DMS53 treated with DMSO at 0.1 percent for 48 hours (cell line): ENCODE measurements around the gene GSE1.
A peak's percentile ranks its signal among the peaks of the same experiment; 100 is the strongest.
"Not testable (repeated sequence)": the region's sequence is repeated elsewhere in the genome, so short reads cannot be mapped to it uniquely, and the experiment has no call there.

Experiments
- DNase-seq: peaks from one replicate; lab custom pipeline; 2025; ENCODE audit not compliant: unreplicated experiment; lab: John Stamatoyannopoulos, UW

Gene GSE1

GRCh38 chr16:85589688-85590505 is 23.2 kb upstream of the GSE1 start:
- no peak for DNase-seq

GRCh38 chr16:85590506-85590832 is 22.7 kb upstream of the GSE1 start:
- no peak for DNase-seq

GRCh38 chr16:85591381-85591780 is 21.7 kb upstream of the GSE1 start:
- DNase-seq = no peak

DNA sequence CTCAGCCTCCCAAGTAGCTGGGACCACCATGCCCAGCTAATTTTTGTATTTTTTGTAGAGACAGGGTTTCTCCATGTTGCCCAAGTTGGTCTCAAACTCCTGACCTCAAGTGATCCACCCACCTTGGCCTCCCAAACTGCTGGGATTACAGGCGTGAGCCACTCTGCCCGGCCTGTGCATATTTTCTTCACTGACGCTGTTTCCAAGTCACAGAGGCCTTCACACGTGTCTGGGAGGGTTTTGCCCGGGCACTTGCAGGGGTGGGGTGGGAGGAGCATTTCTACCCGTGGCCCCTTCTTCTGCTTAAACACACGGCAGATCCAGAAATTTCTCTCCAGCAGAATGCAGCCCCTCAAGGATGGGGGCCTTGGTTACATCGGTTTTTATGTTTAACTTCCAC is 20.8 kb upstream of the GSE1 start:
- DNase-seq = not testable (repeated sequence)

- DNase-seq = no peak
Observed at GRCh38 chr16:85592700-85593493, 20.2 kb upstream of the GSE1 start.

GRCh38 chr16:85593494-85594221 is 19.5 kb upstream of the GSE1 start:
- no peak for DNase-seq

- no peak for DNase-seq
Observed at GRCh38 chr16:85594273-85594977, 18.7 kb upstream of the GSE1 start.

GRCh38 chr16:85594978-85595661 is 18.0 kb upstream of the GSE1 start:
- no peak for DNase-seq

GRCh38 chr16:85595812-85596502 is 17.2 kb upstream of the GSE1 start:
- DNase-seq = no peak

DNA sequence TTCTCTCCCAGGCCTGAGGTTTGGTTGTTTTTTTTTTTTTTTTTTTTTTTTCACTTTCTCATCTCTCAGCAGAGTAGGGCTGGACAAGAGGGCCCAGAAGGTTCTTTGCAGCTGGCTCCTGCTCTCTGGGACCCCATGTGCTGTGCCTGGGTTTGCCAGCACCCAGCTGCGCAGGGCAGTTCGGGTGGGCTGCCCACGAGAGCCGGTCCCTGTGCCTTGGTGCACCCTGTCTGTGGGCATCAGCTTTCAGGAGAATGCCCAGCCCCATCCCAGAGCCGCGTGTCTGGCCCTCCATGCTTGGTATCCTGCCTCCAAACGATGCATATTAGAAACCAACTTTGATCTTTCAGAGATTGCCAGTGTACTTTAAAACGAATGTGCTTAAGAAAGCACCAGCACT is 15.0 kb upstream of the GSE1 start:
- DNase-seq = no peak

- no peak for DNase-seq
Observed at GRCh38 chr16:85600078-85600477, 13.0 kb upstream of the GSE1 start.

DNA sequence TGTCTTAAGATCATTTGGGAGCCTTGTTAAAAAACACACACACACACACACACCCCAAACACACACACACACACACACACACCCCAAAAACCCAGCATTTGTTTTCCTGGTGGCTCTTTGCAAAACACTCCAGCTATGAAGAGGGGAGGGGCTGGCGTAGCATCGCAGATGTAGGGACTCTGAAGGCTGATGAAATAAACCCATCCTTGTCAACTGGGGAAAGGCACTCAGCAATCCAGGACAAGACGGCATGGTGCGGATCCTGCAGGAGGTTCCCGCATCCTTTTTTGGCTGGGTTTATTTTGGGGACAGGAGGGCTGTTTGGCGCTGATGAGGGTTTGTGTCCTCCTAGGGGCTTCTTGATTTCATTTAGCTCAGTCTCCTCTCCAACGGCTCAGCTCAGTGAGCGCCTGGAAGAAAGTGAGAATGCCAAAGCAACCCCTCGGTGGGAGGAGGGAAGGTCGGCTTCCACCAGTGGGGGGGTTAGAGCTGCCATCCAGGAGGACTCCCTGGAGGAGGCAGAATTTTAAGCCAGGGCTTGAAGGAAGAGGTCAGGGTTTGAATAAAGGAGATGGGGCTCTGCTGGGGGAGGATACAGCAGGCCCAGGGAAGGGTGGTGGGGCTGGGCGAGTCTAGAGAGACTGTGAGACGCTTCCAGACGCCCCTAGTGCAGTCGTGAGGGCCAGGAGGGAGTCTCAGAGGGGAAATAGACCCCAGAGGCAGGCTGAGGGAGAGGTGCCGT is 12.4 kb upstream of the GSE1 start:
- DNase-seq = no peak

DNA sequence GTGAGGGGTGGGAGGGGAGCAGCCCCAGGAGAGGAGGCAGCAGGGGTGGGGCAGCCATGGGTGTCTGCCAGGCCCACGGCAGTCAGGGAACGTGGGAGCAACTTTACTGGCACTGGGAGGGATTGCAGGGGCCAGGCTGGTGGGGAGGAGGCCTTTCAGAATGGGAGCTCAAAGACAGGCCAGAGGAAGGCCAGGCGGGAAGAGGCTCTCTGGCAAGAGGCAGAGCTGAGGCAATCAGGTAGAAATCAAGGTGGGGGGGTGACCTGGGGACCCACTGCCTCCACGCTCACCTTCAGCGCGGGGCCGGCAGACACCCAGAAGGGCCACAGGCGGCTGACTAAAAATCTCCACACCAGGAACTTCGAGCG is 11.9 kb upstream of the GSE1 start:
- DNase-seq = no peak

DNA sequence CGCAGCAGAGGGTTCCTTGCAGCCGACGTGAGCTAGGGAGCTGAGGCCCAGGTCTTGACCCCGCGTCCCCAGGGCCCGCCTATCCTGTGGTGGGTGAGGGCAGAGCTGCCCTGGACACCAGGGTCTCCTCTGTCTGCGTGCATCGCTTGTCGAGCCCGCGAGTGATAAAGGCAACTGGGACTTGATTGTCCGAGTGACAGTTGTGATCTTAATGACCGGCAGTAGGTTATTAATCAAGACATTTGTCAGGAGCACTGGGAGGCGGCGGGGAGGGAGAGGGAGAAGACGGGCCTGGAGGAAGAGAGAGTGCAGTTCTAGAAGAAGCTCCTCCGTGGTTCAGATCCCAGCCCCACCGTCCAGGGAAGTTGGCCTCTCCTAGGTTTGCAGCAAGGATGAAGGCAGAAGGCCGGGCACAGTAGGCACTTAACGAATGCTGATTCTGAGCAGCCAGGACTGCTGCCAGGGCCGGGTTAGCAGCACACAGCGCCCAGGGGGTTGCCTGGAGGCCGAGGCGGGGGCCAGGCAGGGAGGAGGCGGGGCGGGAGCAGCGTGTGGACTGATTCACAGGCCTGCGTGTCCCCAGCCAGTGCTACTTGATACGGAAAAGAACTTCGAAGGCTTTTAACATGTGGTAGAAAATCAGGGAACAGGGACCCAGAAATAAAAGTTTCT is 11.3 kb upstream of the GSE1 start:
- DNase-seq = no peak

GRCh38 chr16:85602402-85603202 is 10.5 kb upstream of the GSE1 start:
- DNase-seq = peak; percentile 64

DNA sequence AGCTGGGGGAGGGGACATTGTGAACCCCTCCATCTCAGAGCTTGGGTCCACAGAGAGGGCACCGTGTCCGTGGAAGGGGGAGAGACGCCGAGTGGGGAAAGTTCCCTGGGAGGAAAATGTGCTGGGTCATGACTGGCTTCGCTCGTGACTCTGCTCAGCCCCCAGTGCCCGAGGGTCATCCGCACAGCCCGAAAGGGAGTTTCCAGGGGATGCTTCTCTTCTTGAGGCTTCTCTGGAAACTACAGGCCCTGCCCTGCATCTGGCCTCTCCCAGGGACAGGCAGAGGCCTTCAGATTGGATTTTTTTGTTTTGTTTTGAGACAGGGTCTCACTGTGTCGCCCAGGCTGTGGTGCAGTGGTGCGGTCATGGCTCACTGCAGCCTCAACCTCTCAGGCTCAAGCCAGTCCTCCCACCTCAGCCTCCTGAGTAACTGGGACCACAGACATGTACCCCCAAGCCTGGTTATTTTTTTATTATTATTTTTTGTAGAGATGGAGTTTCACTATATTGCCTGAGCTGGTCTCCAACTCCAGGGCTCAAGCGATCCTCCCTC is 9.8 kb upstream of the GSE1 start:
- DNase-seq = no peak

- DNase-seq = no peak
Observed at GRCh38 chr16:85604145-85604705, 8.9 kb upstream of the GSE1 start.
